Spleen (tissue), 11 donors: ENCODE measurements around the gene NAXE. TPM values are rescaled to one million over a fixed set of nuclear protein-coding genes. Genes with fewer than 3 reads are reported as not detected.

Experiments
- DNase-seq: peaks from one replicate; pipeline ENCODE4 v3.0.0-alpha.2; 2020
- H3K27ac ChIP-seq, 8 donors: fragments of 200-600 bp; sonication (generic) in 7 of 8; 1 replicate in 4 of 8; 2 replicates in 4 of 8; pipeline versions ENCODE4 v1.5.0 to v1.8.0; 2016 to 2021; ENCODE audit warnings: inconsistent platforms in 4 of 8, mild to moderate bottlenecking in 4 of 8, moderate library complexity in 1 of 8
- H3K27me3 ChIP-seq, 7 donors: fragments of 200-600 bp; sonication (generic) in 6 of 7; replicated peaks in 1 of 7; 1 replicate in 4 of 7; 2 replicates in 3 of 7; pipeline versions ENCODE4 v1.5.0 to v1.8.0; 2016 to 2021; ENCODE audit warnings: inconsistent platforms in 3 of 7, mild to moderate bottlenecking in 1 of 7
- H3K36me3 ChIP-seq, 6 donors: fragments of 200-600 bp; sonication (generic) in 5 of 6; 1 replicate in 4 of 6; 2 replicates in 2 of 6; pipeline versions ENCODE4 v1.5.0 to v1.8.0; 2016 to 2021; ENCODE audit warnings: inconsistent platforms in 2 of 6
- H3K4me1 ChIP-seq, 6 donors: fragments of 200-600 bp; sonication (generic) in 5 of 6; 1 replicate in 3 of 6; 2 replicates in 3 of 6; pipeline versions ENCODE4 v1.5.0 to v1.8.0; 2016 to 2021; ENCODE audit warnings: inconsistent platforms in 3 of 6
- H3K4me3 ChIP-seq, 8 donors: fragments of 200-600 bp; sonication (generic) in 7 of 8; 1 replicate in 4 of 8; 2 replicates in 4 of 8; pipeline versions ENCODE4 v1.5.0 to v1.8.0; 2016 to 2021; ENCODE audit warnings: inconsistent platforms in 4 of 8, mild to moderate bottlenecking in 4 of 8, moderate library complexity in 2 of 8
- H3K9me3 ChIP-seq, 8 donors: fragments of 200-600 bp; sonication (generic) in 7 of 8; 1 replicate in 4 of 8; 2 replicates in 4 of 8; pipeline versions ENCODE4 v1.5.0 to v1.8.0; 2016 to 2021; ENCODE audit warnings: inconsistent platforms in 4 of 8
- POLR2A ChIP-seq, 3 donors: fragments of 450-650 bp; IDR thresholded peaks; one replicate each; pipeline ENCODE4 v1.5.1; 2017; ENCODE audit warnings: antibody characterized with exemption in 3 of 3, mild to moderate bottlenecking in 1 of 3
- POLR2AphosphoS5 ChIP-seq, 3 donors: sonication (generic); formaldehyde crosslinking; IDR thresholded peaks; one replicate each; pipeline ENCODE4 v1.5.1; 2017; ENCODE audit warnings: antibody characterized with exemption in 3 of 3
- WGBS, 5 donors: extraction: QIAGEN DNeasy Blood & Tissue Kit in 3 of 5; methylation state at CpG; one replicate each; pipeline versions ENCODE4 v1.1.5 to v1.1.7; 2013 to 2018; 5-methylcytosine and 5-hydroxymethylcytosine counted together
- intact Hi-C: fragments of 100-400 bp; cut with DNase I; formaldehyde crosslinking; loops from one replicate; pipeline ENCODE4 v1.15.0; 2023; ENCODE audit warnings: low total_unique reads
- polyA plus RNA-seq, 3 donors: library from polyadenylated mRNA; stranded (reverse); fragments of 200-250 nt; gene quantifications; one replicate each; pipeline ENCODE4 v1.2.1, GENCODE V29; 2013
- total RNA-seq, 7 donors: library from RNA; depleted of rRNA in 3 of 7; stranded (reverse); fragments of >200 nt in 3 of 7; fragmentation: NEBNext Ultra II Directional in 4 of 7; extraction: Animal tissue kit (Norgen Biotek cat#: 25700) in 4 of 7; gene quantifications; one replicate each; pipeline versions ENCODE4 v1.1.0 to v1.2.1, GENCODE V29; 2016 to 2021
- TF ChIP-seq, protein P1 (sequence below), 11 experiments: fragments of 200-600 bp in 7 of 11; fragments of 450-650 bp in 4 of 11; sonication (generic) in 4 of 11; IDR thresholded peaks in 8 of 11; conservative IDR thresholded peaks in 3 of 11; 1 replicate in 7 of 11; 2 replicates in 4 of 11; pipeline versions ENCODE4 v1.4.0 to v1.8.0; 2016 to 2021; ENCODE audit warnings: antibody characterized with exemption in 11 of 11, inconsistent platforms in 4 of 11, mild to moderate bottlenecking in 1 of 11
- donor health status: healthy with polysubstance abuse.
- donor health status: DM: no; HTN: no; CAD: no; lungs with moderate emphysema.
- donor health status: DM: no; HTN: no; CAD: no.
- donor health status: Bipolar disorder and iron deficiency.
- donor health status: healthy.
- donor health status: DM: no; HTN: no; CAD: no.
- donor health status: DM: yes; HTN: yes; CAD: no.

Gene NAXE
- total and polyA plus RNA-seq, 10 donors, result 34.7 to 74.7 (median 48.7) TPM

DNA sequence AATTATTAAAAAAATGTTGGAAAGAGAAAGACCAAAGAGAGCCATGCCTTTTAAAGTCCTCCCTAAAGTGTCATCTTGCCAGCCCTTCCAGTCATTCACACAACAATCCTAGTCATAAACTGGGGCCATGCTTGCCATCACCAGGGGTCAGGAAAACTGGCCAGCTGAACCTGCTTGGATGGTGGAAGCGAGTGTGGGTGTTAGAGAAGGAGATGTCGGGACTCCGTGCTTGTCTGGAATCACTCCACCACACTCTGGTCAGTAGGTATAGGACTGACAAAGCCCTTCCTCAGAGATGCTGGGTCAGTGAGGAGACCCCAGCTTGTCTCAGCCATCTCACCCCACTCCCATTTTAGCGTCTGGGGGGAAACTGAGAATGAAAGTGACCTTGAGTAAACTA lies 24.4 kb downstream of the NAXE start:
- Histone ChIP-seq H3K9me3 (no peaks in the 10 kb centered on the region), H3K4me1 (no peaks in the 10 kb centered on the region), H3K4me3 (no peak overlapping the region), H3K27ac (peak overlapping the region in 3 of 8 donors; percentile 28 to 37 (median 33)), H3K36me3 (no peaks in the 10 kb centered on the region), H3K27me3 (peaks cover 0 to 72% (median 0%) of the 10 kb centered on the region in 7 donors)
- intact Hi-C loops, result no loop called here
- DNase-seq, result no peak
- TF ChIP-seq, protein P1, sequence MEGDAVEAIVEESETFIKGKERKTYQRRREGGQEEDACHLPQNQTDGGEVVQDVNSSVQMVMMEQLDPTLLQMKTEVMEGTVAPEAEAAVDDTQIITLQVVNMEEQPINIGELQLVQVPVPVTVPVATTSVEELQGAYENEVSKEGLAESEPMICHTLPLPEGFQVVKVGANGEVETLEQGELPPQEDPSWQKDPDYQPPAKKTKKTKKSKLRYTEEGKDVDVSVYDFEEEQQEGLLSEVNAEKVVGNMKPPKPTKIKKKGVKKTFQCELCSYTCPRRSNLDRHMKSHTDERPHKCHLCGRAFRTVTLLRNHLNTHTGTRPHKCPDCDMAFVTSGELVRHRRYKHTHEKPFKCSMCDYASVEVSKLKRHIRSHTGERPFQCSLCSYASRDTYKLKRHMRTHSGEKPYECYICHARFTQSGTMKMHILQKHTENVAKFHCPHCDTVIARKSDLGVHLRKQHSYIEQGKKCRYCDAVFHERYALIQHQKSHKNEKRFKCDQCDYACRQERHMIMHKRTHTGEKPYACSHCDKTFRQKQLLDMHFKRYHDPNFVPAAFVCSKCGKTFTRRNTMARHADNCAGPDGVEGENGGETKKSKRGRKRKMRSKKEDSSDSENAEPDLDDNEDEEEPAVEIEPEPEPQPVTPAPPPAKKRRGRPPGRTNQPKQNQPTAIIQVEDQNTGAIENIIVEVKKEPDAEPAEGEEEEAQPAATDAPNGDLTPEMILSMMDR (IDR thresholded peaks at IDR 0.05 in 8 of 11, conservative IDR thresholded peaks at IDR 0.05 in 3 of 11), result no peak
- TF ChIP-seq POLR2A (IDR thresholded peaks at IDR 0.05) (no peak), POLR2AphosphoS5 (IDR thresholded peaks at IDR 0.05) (no peak)
- WGBS, 5 donors, result 59 to 67% (median 63%) methylated on average over 4 of the region's 4 CpGs

DNA sequence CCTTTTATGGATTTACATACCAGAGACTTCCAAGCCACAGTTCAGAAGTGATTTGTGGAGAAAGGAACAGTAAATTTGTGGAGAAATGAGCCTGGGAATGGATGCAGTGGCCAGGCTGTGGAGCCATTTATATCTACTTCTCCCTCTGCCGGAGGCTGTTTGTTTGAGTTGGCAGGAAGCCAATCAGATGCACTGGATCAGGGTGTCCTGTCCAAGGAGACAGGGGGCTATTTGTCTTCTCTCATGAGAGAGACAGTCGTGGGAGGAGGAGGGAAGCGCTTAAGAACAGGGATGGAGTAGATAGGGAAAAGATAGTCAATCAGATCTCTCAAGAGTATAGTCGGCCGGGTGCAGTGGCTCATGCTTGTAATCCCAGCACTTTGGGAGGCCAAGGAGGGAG lies 24.9 kb downstream of the NAXE start:
- H3K27ac ChIP-seq, result peak overlapping the region in 3 of 8 donors; percentile 28 to 37 (median 33)
- H3K27me3 ChIP-seq, result peaks cover 0 to 72% (median 0%) of the 10 kb centered on the region in 7 donors
- TF ChIP-seq POLR2AphosphoS5 (IDR thresholded peaks at IDR 0.05) (no peak), POLR2A (IDR thresholded peaks at IDR 0.05) (no peak)
- TF ChIP-seq, protein P1 (IDR thresholded peaks at IDR 0.05 in 8 of 11, conservative IDR thresholded peaks at IDR 0.05 in 3 of 11), result no peak
- WGBS, 5 donors, result 19 to 31% (median 20%) methylated on average over 5 of the region's 5 CpGs
- no peak for DNase-seq
- H3K9me3 ChIP-seq, result no peaks in the 10 kb centered on the region
- no peak overlapping the region for H3K4me3 ChIP-seq
- H3K4me1 ChIP-seq, result no peaks in the 10 kb centered on the region
- intact Hi-C loops, result no loop called here
- H3K36me3 ChIP-seq, result no peaks in the 10 kb centered on the region

DNA sequence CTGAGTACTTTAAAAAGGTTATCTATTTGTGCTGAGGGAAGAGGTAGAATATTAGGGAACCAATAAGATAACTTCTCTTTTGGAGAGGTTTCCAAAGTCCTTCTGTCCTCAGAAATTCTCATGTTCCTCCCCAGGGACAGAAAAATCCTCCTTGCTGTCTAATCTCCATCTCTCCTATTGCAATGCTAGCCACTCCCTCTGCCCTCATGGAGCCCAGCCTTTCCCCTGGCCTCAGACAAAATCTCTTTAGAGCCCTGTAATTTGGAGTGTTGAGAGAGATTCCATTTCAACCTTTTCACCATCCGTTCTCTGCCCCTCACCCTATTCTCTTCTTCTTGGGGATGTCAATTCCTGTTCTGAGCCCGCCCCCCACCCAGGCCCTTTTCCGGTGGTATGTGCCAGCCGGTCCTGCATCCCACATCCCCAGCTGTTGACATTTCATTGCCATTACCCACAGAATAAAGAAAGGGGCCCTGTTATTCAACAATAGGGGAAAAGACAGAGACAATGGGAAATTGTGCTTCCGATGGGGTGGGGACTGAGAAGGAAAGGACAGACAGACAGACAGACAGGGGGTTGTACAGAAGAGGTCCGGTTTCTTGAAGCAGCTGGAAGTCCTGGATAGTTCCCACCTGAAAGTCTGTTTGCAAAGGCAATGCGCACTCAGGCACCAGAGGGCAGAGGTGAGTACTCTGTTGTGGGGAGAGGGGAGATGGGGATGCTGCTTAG lies 27.4 kb downstream of the NAXE start, which contains the start of gene HAPLN2:
Gene HAPLN2, plus strand, starts transcription at position 563 of the 729 bp plus-strand sequence. CDS start 4,076 bp downstream, outside the sequence.
- 4 to 11% (median 6%) methylated on average over 7 of the region's 7 CpGs for WGBS, 5 donors
- Histone ChIP-seq H3K9me3 (no peaks in the 10 kb centered on the region), H3K36me3 (no peaks in the 10 kb centered on the region), H3K4me1 (peaks cover 3 to 10% (median 7%) of the 10 kb centered on the region in 6 donors), H3K27ac (no peak within 1 kb of the TSS), H3K4me3 (no peak within 1 kb of the TSS), H3K27me3 (peaks cover 0 to 78% (median 11%) of the 10 kb centered on the region in 7 donors)
- no peak for DNase-seq
- TF ChIP-seq, protein P1 (IDR thresholded peaks at IDR 0.05 in 8 of 11, conservative IDR thresholded peaks at IDR 0.05 in 3 of 11), result peak in 2 of 11 experiments; percentile 4 to 11
- no peak for TF ChIP-seq POLR2A (IDR thresholded peaks at IDR 0.05)
- TF ChIP-seq POLR2AphosphoS5 (IDR thresholded peaks at IDR 0.05), result no peak
- intact Hi-C loops, result no loop called here

DNA sequence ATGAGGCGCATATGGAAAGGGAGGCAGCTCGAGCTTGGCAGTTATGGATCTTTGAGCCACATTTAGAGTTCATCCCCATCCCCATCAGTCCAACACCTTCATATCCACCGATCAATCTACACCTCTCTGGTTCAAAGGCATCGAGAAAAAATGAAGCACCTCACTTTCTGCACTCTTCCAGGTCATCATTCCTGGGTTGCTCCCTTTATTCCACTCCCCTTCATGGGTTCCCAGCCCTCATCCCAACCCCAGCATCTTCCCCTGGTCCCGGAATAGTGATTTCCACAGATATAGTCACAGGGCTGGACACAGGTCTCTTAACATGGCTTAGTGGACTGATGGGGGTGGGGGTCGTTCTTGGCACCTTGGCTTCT lies 28.0 kb downstream of the NAXE start:
- intact Hi-C loops, result no loop called here

More for the DNA sequence above, 28.0 kb downstream of the NAXE start:
- TF ChIP-seq POLR2AphosphoS5 (IDR thresholded peaks at IDR 0.05), result no peak
- no peak for TF ChIP-seq POLR2A (IDR thresholded peaks at IDR 0.05)
- TF ChIP-seq, protein P1 (IDR thresholded peaks at IDR 0.05 in 8 of 11, conservative IDR thresholded peaks at IDR 0.05 in 3 of 11), result no peak
- 22 to 30% (median 28%) methylated on average over 6 of the region's 6 CpGs for WGBS, 5 donors
- H3K27ac ChIP-seq, result no peak overlapping the region
- peaks cover 8 to 15% (median 12%) of the 10 kb centered on the region in 6 donors for H3K4me1 ChIP-seq
- DNase-seq, result no peak
- H3K27me3 ChIP-seq, result peaks cover 0 to 83% (median 17%) of the 10 kb centered on the region in 7 donors
- no peaks in the 10 kb centered on the region for H3K9me3 ChIP-seq
- no peaks in the 10 kb centered on the region for H3K36me3 ChIP-seq
- no peak overlapping the region for H3K4me3 ChIP-seq
